GM18508 (cell line): ENCODE results near the gene NACC2.
"Not testable (repeated sequence)": the region's sequence is repeated elsewhere in the genome, so short reads cannot be mapped to it uniquely, and the experiment has no call there.

Experiments
- ATAC-seq: cut with Tn5 transposase; IDR thresholded peaks from one replicate; pipeline ENCODE4 v1.9.1; 2021; ENCODE audit warnings: moderate number of reproducible peaks; ENCODE audit not compliant: insufficient read depth, unreplicated experiment

NACC2 gene

GRCh38 chr9:136112541-136112940, 17.5 kb upstream of the NACC2 start:
- ATAC-seq: no peak

- ATAC-seq: no peak
Measured at GRCh38 chr9:136111910-136112309, 16.8 kb upstream of the NACC2 start.

GRCh38 chr9:136111190-136111589, 16.1 kb upstream of the NACC2 start:
- ATAC-seq: no peak

- no peak for ATAC-seq
Measured at GRCh38 chr9:136110082-136111061, 15.3 kb upstream of the NACC2 start.

- ATAC-seq: peak; percentile 56
Measured at GRCh38 chr9:136109351-136110081, 14.4 kb upstream of the NACC2 start.

GRCh38 chr9:136108648-136109266, 13.7 kb upstream of the NACC2 start:
- no peak for ATAC-seq

GRCh38 chr9:136107953-136108647, 13.0 kb upstream of the NACC2 start:
- ATAC-seq: no peak

GRCh38 chr9:136107155-136107952, 12.3 kb upstream of the NACC2 start:
- ATAC-seq: no peak

GRCh38 chr9:136105398-136106135, 10.5 kb upstream of the NACC2 start:
- ATAC-seq: no peak

GRCh38 chr9:136104916-136105315, 9.8 kb upstream of the NACC2 start:
- ATAC-seq: no peak

- ATAC-seq: no peak
Measured at GRCh38 chr9:136104488-136104800, 9.4 kb upstream of the NACC2 start.

GRCh38 chr9:136103651-136104487, 8.8 kb upstream of the NACC2 start:
- ATAC-seq: no peak

- not testable (repeated sequence) for ATAC-seq
Measured at GRCh38 chr9:136101615-136102074, 6.6 kb upstream of the NACC2 start.

GRCh38 chr9:136100700-136101614, 5.9 kb upstream of the NACC2 start:
- no peak for ATAC-seq

GRCh38 chr9:136099542-136099941, 4.5 kb upstream of the NACC2 start:
- no peak for ATAC-seq

GRCh38 chr9:136098844-136099243, 3.8 kb upstream of the NACC2 start:
- no peak for ATAC-seq

- ATAC-seq: no peak
Measured at GRCh38 chr9:136098210-136098609, 3.1 kb upstream of the NACC2 start.
